HepG2 (cell line): ENCODE measurements around the gene LHFPL2. TPM values are rescaled to one million over a fixed set of nuclear protein-coding genes. Genes with fewer than 3 reads are reported as not detected.

Experiments used
- AGO2 ChIP-seq: fragments of 200-400 bp; formaldehyde crosslinking; optimal IDR thresholded peaks from 2 replicates; pipeline ENCODE3; 2017; ENCODE audit warnings: mild to moderate bottlenecking, low read depth, low read length, moderate library complexity
- DPF2 ChIP-seq: sonication (generic); formaldehyde crosslinking; IDR thresholded peaks from 2 replicates; pipeline ENCODE4 v1.4.0; 2020; ENCODE audit warnings: mild to moderate bottlenecking, low read depth, missing genetic modification reagents, borderline replicate concordance
- E2F2 ChIP-seq: sonication (generic); formaldehyde crosslinking; IDR thresholded peaks from 2 replicates; pipeline ENCODE4 v1.4.0; 2020; ENCODE audit warnings: missing genetic modification reagents, borderline replicate concordance
- GABPB1 ChIP-seq: IDR thresholded peaks from 2 replicates; pipeline ENCODE4 v1.6.1; 2016; ENCODE audit warnings: mild to moderate bottlenecking, missing genetic modification reagents, moderate library complexity, missing compliant biosample characterization
- GPN1 ChIP-seq: sonication (generic); formaldehyde crosslinking; IDR thresholded peaks from 2 replicates; pipeline ENCODE4 v1.5.1; 2020; ENCODE audit warnings: missing genetic modification reagents, borderline replicate concordance
- RFX3 ChIP-seq: IDR thresholded peaks from 2 replicates; pipeline ENCODE4 v1.6.1; 2016; ENCODE audit warnings: missing biosample characterization, missing genetic modification reagents
- TCF12 ChIP-seq, 2 experiments: fragments of 450-650 bp in 1 of 2; sonication (generic) in 1 of 2; formaldehyde crosslinking in 1 of 2; IDR thresholded peaks; 2 replicates each; pipeline versions ENCODE4 v1.6.1 to v1.8.0; 2017 to 2022; ENCODE audit warnings: antibody characterized with exemption in 1 of 2, mild to moderate bottlenecking in 1 of 2, missing genetic modification reagents in 1 of 2, moderate library complexity in 1 of 2
- ZKSCAN5 ChIP-seq: sonication (generic); formaldehyde crosslinking; IDR thresholded peaks from 2 replicates; pipeline ENCODE4 v1.5.1; 2020; ENCODE audit warnings: mild to moderate bottlenecking, missing genetic modification reagents
- ZNF224 ChIP-seq: sonication (generic); formaldehyde crosslinking; IDR thresholded peaks from 2 replicates; pipeline ENCODE4 v1.5.0; 2020; ENCODE audit warnings: mild to moderate bottlenecking, missing genetic modification reagents
- ZNF281 ChIP-seq: sonication (generic); formaldehyde crosslinking; IDR thresholded peaks from 2 replicates; pipeline ENCODE4 v1.4.0; 2020; ENCODE audit warnings: missing genetic modification reagents, borderline replicate concordance
- ZNF614 ChIP-seq: IDR thresholded peaks from 2 replicates; pipeline ENCODE4 v1.6.1; 2018; ENCODE audit warnings: missing biosample characterization, missing genetic modification reagents, inconsistent platforms, borderline replicate concordance
- ZSCAN29 ChIP-seq: sonication (generic); formaldehyde crosslinking; conservative IDR thresholded peaks from 2 replicates; pipeline ENCODE4 v1.4.0; 2020; ENCODE audit warnings: mild to moderate bottlenecking, missing genetic modification reagents
- polyA plus RNA-seq, 8 experiments: library from polyadenylated mRNA; depleted of rRNA in 3 of 8; stranded (reverse) in 7 of 8; unstranded in 1 of 8; fragments of >200 nt; fragmentation: Illumina TruSeq in 4 of 8; extraction: Trizol in 4 of 8; gene quantifications; 2 replicates each; pipeline versions ENCODE4 v1.2.1 to v1.2.3, GENCODE V29; 2011 to 2016; ENCODE audit warnings: low read depth in 4 of 8, missing spikeins in 1 of 8, mixed read lengths in 1 of 8; ENCODE audit not compliant: insufficient read depth in 1 of 8
- total RNA-seq, 5 experiments: library from RNA; depleted of rRNA; stranded (reverse); fragments of >200 nt; fragmentation: Illumina TruSeq; extraction: Trizol; gene quantifications; 2 replicates each; pipeline ENCODE4 v1.2.3, GENCODE V29; 2016; ENCODE audit warnings: low read depth in 1 of 5
- TF ChIP-seq, protein P1 (sequence below), 2 experiments: sonication (generic) in 1 of 2; formaldehyde crosslinking in 1 of 2; IDR thresholded peaks; 2 replicates each; pipeline versions ENCODE4 v1.4.0 to v1.6.1; 2018 to 2020; ENCODE audit warnings: missing genetic modification reagents in 2 of 2, borderline replicate concordance in 1 of 2, low read depth in 1 of 2, mild to moderate bottlenecking in 1 of 2, missing biosample characterization in 1 of 2
- TF ChIP-seq, protein P2 (sequence below): sonication (generic); formaldehyde crosslinking; IDR thresholded peaks from 2 replicates; pipeline ENCODE4 v1.8.0; 2022; ENCODE audit warnings: mild to moderate bottlenecking, missing genetic modification reagents
- TF ChIP-seq, protein P3 (sequence below): sonication (generic); formaldehyde crosslinking; IDR thresholded peaks from 2 replicates; pipeline ENCODE4 v1.4.0; 2020; ENCODE audit warnings: missing genetic modification reagents

LHFPL2 gene
- total and polyA plus RNA-seq, 2 of the 13 experiments (the other 11 are each of a cell fraction or from before 2014, with no cell fraction given), result 6.0 to 20.0 TPM

DNA sequence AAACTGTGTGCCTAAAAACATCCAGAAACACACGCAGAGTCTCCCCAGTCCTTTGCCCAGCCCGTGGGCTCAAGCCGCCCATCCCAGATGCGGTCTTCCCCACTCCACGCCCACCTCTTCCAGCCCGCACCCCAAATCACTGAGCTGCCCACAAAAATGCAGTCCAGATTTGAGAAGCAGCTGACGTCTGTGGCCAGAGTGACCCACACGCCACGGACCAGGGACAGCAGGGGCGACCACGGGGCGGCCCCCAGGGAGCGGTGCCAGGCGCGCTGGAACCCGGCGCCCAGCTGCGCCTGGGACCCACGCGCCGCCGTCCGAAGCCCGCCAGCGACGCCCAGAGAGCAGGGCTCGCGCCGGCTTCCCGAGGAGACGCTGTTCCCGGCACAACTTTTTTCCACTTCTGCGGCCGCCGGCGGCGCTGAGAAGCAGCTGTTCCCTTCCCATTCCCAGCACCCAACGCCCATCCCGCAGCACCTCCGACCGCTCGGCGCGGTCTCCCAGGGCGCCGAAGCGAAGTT is 674 bp downstream of the LHFPL2 start (continued):
- TF ChIP-seq ZKSCAN5 (CRISPR knock-in tag) (no peak), E2F2 (CRISPR knock-in tag) (no peak), ZSCAN29 (CRISPR knock-in tag) (no peak), RFX3 (CRISPR knock-in tag) (no peak), GABPB1 (CRISPR knock-in tag) (peak; percentile 15; the same call in 1 of the 2 replicates), ZNF281 (no peak), AGO2 (peak; percentile 69), ZNF224 (no peak), GPN1 (CRISPR knock-in tag) (no peak), ZNF614 (CRISPR knock-in tag) (no peak), DPF2 (CRISPR knock-in tag) (no peak), TCF12 (IDR thresholded peaks at IDR 0.05) (no peak), TCF12 (CRISPR knock-in tag; IDR thresholded peaks at IDR 0.05) (no peak)
- TF ChIP-seq, protein P1, sequence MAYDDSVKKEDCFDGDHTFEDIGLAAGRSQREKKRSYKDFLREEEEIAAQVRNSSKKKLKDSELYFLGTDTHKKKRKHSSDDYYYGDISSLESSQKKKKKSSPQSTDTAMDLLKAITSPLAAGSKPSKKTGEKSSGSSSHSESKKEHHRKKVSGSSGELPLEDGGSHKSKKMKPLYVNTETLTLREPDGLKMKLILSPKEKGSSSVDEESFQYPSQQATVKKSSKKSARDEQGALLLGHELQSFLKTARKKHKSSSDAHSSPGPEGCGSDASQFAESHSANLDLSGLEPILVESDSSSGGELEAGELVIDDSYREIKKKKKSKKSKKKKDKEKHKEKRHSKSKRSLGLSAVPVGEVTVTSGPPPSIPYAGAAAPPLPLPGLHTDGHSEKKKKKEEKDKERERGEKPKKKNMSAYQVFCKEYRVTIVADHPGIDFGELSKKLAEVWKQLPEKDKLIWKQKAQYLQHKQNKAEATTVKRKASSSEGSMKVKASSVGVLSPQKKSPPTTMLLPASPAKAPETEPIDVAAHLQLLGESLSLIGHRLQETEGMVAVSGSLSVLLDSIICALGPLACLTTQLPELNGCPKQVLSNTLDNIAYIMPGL (CRISPR knock-in tag; IDR thresholded peaks at IDR 0.05; ENCODE audit: borderline replicate concordance in 1 of 2, low read depth in 1 of 2), result peak in 1 of 2 experiments; percentile 60; a peak in 1 of 4 replicates
- TF ChIP-seq, protein P2, sequence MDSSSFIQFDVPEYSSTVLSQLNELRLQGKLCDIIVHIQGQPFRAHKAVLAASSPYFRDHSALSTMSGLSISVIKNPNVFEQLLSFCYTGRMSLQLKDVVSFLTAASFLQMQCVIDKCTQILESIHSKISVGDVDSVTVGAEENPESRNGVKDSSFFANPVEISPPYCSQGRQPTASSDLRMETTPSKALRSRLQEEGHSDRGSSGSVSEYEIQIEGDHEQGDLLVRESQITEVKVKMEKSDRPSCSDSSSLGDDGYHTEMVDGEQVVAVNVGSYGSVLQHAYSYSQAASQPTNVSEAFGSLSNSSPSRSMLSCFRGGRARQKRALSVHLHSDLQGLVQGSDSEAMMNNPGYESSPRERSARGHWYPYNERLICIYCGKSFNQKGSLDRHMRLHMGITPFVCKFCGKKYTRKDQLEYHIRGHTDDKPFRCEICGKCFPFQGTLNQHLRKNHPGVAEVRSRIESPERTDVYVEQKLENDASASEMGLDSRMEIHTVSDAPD (CRISPR knock-in tag), result no peak
- TF ChIP-seq, protein P3, sequence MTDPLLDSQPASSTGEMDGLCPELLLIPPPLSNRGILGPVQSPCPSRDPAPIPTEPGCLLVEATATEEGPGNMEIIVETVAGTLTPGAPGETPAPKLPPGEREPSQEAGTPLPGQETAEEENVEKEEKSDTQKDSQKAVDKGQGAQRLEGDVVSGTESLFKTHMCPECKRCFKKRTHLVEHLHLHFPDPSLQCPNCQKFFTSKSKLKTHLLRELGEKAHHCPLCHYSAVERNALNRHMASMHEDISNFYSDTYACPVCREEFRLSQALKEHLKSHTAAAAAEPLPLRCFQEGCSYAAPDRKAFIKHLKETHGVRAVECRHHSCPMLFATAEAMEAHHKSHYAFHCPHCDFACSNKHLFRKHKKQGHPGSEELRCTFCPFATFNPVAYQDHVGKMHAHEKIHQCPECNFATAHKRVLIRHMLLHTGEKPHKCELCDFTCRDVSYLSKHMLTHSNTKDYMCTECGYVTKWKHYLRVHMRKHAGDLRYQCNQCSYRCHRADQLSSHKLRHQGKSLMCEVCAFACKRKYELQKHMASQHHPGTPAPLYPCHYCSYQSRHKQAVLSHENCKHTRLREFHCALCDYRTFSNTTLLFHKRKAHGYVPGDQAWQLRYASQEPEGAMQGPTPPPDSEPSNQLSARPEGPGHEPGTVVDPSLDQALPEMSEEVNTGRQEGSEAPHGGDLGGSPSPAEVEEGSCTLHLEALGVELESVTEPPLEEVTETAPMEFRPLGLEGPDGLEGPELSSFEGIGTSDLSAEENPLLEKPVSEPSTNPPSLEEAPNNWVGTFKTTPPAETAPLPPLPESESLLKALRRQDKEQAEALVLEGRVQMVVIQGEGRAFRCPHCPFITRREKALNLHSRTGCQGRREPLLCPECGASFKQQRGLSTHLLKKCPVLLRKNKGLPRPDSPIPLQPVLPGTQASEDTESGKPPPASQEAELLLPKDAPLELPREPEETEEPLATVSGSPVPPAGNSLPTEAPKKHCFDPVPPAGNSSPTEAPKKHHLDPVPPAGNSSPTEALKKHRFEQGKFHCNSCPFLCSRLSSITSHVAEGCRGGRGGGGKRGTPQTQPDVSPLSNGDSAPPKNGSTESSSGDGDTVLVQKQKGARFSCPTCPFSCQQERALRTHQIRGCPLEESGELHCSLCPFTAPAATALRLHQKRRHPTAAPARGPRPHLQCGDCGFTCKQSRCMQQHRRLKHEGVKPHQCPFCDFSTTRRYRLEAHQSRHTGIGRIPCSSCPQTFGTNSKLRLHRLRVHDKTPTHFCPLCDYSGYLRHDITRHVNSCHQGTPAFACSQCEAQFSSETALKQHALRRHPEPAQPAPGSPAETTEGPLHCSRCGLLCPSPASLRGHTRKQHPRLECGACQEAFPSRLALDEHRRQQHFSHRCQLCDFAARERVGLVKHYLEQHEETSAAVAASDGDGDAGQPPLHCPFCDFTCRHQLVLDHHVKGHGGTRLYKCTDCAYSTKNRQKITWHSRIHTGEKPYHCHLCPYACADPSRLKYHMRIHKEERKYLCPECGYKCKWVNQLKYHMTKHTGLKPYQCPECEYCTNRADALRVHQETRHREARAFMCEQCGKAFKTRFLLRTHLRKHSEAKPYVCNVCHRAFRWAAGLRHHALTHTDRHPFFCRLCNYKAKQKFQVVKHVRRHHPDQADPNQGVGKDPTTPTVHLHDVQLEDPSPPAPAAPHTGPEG, result 0 out of 2 replicates have a peak, but pooled peaks have one; percentile 37
